ENCODE measurements around the gene CPTP. TPM values are rescaled to one million over a fixed set of nuclear protein-coding genes. Genes with fewer than 3 reads are reported as not detected.

CPTP gene
- polyA plus RNA-seq, 3 donors = 6.4 to 7.7 (median 7.4) TPM

- H3K4me3 ChIP-seq (replicated peaks in 1 of 3; ENCODE audit: low read depth in 2 of 3, low read length in 3 of 3) = no peak overlapping the region
- no peaks in the 10 kb centered on the region for H3K9me3 ChIP-seq (replicated peaks in 1 of 2; ENCODE audit: control insufficient read depth in 1 of 2, insufficient read depth in 1 of 2, low read length in 2 of 2)
- H3K4me3 Mint-ChIP-seq = no peak overlapping the region
- intact Hi-C loops (cut with micrococcal nuclease) = no loop called here
- H3K27ac Mint-ChIP-seq = peak overlapping the region in 1 of 7 donors; percentile 50
- no peak overlapping the region for H3K9ac ChIP-seq (ENCODE audit: insufficient read depth, low read length, poor library complexity, severe bottlenecking)
- peaks cover 25 to 39% of the 10 kb centered on the region in 2 donors for H3K36me3 ChIP-seq (replicated peaks in 1 of 2; ENCODE audit: control insufficient read depth in 1 of 2, insufficient read depth in 2 of 2, low read length in 2 of 2)
- 97% methylated on average over 55 of the region's 62 CpGs for WGBS (ENCODE audit: insufficient coverage)
- no peak overlapping the region for H3K27ac ChIP-seq (ENCODE audit: low read depth in 1 of 2, low read length in 2 of 2)
- H3K27me3 ChIP-seq (ENCODE audit: control insufficient read depth in 2 of 2, insufficient read depth in 2 of 2, low read length in 2 of 2) = no peaks in the 10 kb centered on the region
- H3K9me3 Mint-ChIP-seq = peaks cover 0 to 2% (median 0%) of the 10 kb centered on the region in 7 donors
- no peaks in the 10 kb centered on the region for H3K4me1 Mint-ChIP-seq
- no peaks in the 10 kb centered on the region for H3K79me2 ChIP-seq (ENCODE audit: insufficient read depth, low read length)
- H3K4me2 ChIP-seq (replicated peaks; ENCODE audit: extremely low read depth, low read length, poor library complexity, severe bottlenecking) = no peak overlapping the region
- no peak for DNase-seq
- H2AFZ ChIP-seq (ENCODE audit: insufficient read depth, low read depth, low read length, poor library complexity, severe bottlenecking) = no peak overlapping the region
- TF ChIP-seq CTCF (IDR thresholded peaks at IDR 0.05) = no peak
- peaks cover 0 to 2% (median 1%) of the 10 kb centered on the region in 3 donors for H3K27me3 Mint-ChIP-seq (ENCODE audit: low read depth in 3 of 3)
- peaks cover 4% of the 10 kb centered on the region for H4K20me1 ChIP-seq (ENCODE audit: insufficient read depth, low read length)
- H3K36me3 Mint-ChIP-seq = peaks cover 2 to 26% of the 10 kb centered on the region in 2 donors
- no peaks in the 10 kb centered on the region for H3K4me1 ChIP-seq (ENCODE audit: control insufficient read depth in 1 of 2, insufficient read depth in 2 of 2, low read length in 2 of 2)
These were observed 28.2 kb upstream of the CPTP start for GRCh38 chr1:1296070-1297061.

DNA sequence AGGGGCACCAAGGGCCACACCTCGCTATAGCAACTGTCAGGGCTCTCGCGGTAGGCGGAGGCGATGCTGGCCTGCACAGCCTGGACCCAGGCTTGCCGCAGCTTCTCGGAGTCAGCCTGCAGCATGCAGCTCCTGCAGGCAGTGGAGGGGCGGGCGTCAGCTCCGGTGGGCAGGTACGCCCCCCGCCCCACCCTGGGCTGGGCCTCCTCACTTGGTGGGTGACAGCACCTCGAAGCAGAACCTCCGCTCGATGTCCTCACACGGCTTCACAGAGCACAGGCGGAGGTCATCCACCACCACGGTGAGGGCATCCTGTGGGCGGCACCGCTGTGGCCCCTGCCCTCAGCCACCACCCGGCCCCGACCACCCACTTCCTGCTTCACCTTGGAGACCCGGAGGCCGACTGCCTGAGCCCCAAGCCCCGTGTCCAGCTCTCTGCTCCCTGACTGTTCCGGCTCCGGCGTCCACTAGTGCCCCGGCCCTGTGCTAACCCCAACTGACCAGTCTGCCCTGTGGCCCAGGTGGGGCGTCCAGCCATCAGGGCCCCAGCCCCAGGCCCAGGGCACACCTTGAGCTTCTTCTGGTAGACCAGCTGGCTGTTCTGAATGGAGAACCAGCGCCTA, 26.7 kb upstream of the CPTP start:
- no peak overlapping the region for H3K4me3 ChIP-seq (replicated peaks in 1 of 3; ENCODE audit: low read depth in 2 of 3, low read length in 3 of 3)
- H3K4me1 ChIP-seq (ENCODE audit: control insufficient read depth in 1 of 2, insufficient read depth in 2 of 2, low read length in 2 of 2) = no peaks in the 10 kb centered on the region
- Mint-ChIP-seq H3K36me3 (peaks cover 2 to 26% of the 10 kb centered on the region in 2 donors), H3K4me1 (no peaks in the 10 kb centered on the region), H3K27ac (peak overlapping the region in 1 of 7 donors; percentile 70), H3K9me3 (peaks cover 0 to 2% (median 0%) of the 10 kb centered on the region in 7 donors), H3K4me3 (no peak overlapping the region), H3K27me3 (ENCODE audit: low read depth in 3 of 3) (peaks cover 0 to 2% (median 1%) of the 10 kb centered on the region in 3 donors)
- no peak overlapping the region for H3K27ac ChIP-seq (ENCODE audit: low read depth in 1 of 2, low read length in 2 of 2)
- H3K4me2 ChIP-seq (replicated peaks; ENCODE audit: extremely low read depth, low read length, poor library complexity, severe bottlenecking) = no peak overlapping the region
- H3K9me3 ChIP-seq (replicated peaks in 1 of 2; ENCODE audit: control insufficient read depth in 1 of 2, insufficient read depth in 1 of 2, low read length in 2 of 2) = no peaks in the 10 kb centered on the region
- no peak overlapping the region for H2AFZ ChIP-seq (ENCODE audit: insufficient read depth, low read depth, low read length, poor library complexity, severe bottlenecking)
- intact Hi-C loops (cut with micrococcal nuclease) = no loop called here
- WGBS (ENCODE audit: insufficient coverage) = 95% methylated on average over 23 of the region's 31 CpGs
- H4K20me1 ChIP-seq (ENCODE audit: insufficient read depth, low read length) = peaks cover 17% of the 10 kb centered on the region
- peaks cover 25 to 38% of the 10 kb centered on the region in 2 donors for H3K36me3 ChIP-seq (replicated peaks in 1 of 2; ENCODE audit: control insufficient read depth in 1 of 2, insufficient read depth in 2 of 2, low read length in 2 of 2)
- H3K79me2 ChIP-seq (ENCODE audit: insufficient read depth, low read length) = peaks cover 5% of the 10 kb centered on the region
- H3K27me3 ChIP-seq (ENCODE audit: control insufficient read depth in 2 of 2, insufficient read depth in 2 of 2, low read length in 2 of 2) = no peaks in the 10 kb centered on the region
- no peak for DNase-seq
- no peak for TF ChIP-seq CTCF (IDR thresholded peaks at IDR 0.05)
- no peak overlapping the region for H3K9ac ChIP-seq (ENCODE audit: insufficient read depth, low read length, poor library complexity, severe bottlenecking)
